ENCODE data around the gene IMMT. TPM values are rescaled to one million over a fixed set of nuclear protein-coding genes. Genes with fewer than 3 reads are reported as not detected.

Gene IMMT
- total and polyA plus RNA-seq, 2 experiments from 2014 or later = 71.0 to 96.7 TPM

GRCh38 chr2:86213699-86214502 is 18.6 kb upstream of the IMMT start (continued):
- TF ChIP-seq ZNF462 (CRISPR knock-in tag; IDR thresholded peaks at IDR 0.05) (no peak), JUNB (IDR thresholded peaks at IDR 0.05; ENCODE audit: unreplicated experiment) (no peak), EZH2phosphoT487 (IDR thresholded peaks at IDR 0.05; ENCODE audit: unreplicated experiment) (no peak), NANOG (IDR thresholded peaks at IDR 0.05; ENCODE audit: borderline replicate concordance) (no peak)

GRCh38 chr2:86213056-86213455 is 17.8 kb upstream of the IMMT start:
- Histone ChIP-seq H3K4me3 (no peak overlapping the region), H3K4me2 (no peak overlapping the region), H3K79me2 (replicated peaks; ENCODE audit: insufficient read depth) (no peaks in the 10 kb centered on the region), H4K20me1 (replicated peaks; ENCODE audit: insufficient read depth) (no peaks in the 10 kb centered on the region), H3K27ac (ENCODE audit: low read depth) (no peak overlapping the region), H3K36me3 (ENCODE audit: insufficient read depth) (peaks cover 12% of the 10 kb centered on the region), H2AFZ (no peak overlapping the region), H3K27me3 (ENCODE audit: insufficient read depth) (no peaks in the 10 kb centered on the region), H3K4me1 (ENCODE audit: insufficient read depth) (no peaks in the 10 kb centered on the region), H3K9me2 (ENCODE audit: insufficient read depth) (no peaks in the 10 kb centered on the region), H3F3A (replicated peaks; ENCODE audit: low read depth) (0 out of 2 replicates have a peak, but pooled peaks cover 2% of the 10 kb centered on the region)
- no peak overlapping the region for H3K27ac Mint-ChIP-seq
- H3K27me3 Mint-ChIP-seq (ENCODE audit: insufficient read depth, low read depth, poor library complexity) = peaks cover 2% of the 10 kb centered on the region
- peaks cover 46% of the 10 kb centered on the region for H3K36me3 Mint-ChIP-seq (ENCODE audit: low read depth)
- H3K9me3 Mint-ChIP-seq = no peaks in the 10 kb centered on the region
- DNase-seq (ENCODE audit: low spot score) (no peak), ATAC-seq (no peak)
- H3K4me3 Mint-ChIP-seq = no peak overlapping the region
- H3K4me1 Mint-ChIP-seq = peaks cover 9% of the 10 kb centered on the region; the same call in 1 of the 3 replicates
- TF ChIP-seq EZH2phosphoT487 (IDR thresholded peaks at IDR 0.05; ENCODE audit: unreplicated experiment) = no peak
- TF ChIP-seq CREB1 (CRISPR knock-in tag; IDR thresholded peaks at IDR 0.05; ENCODE audit: low read depth) = no peak
- no peak for TF ChIP-seq EZH2 (IDR thresholded peaks at IDR 0.05; ENCODE audit: low read depth, unreplicated experiment)
- no peak for TF ChIP-seq ZNF462 (CRISPR knock-in tag; IDR thresholded peaks at IDR 0.05)
